H1 (cell line): Measurements from ENCODE around the gene OBSCN.

ENCODE experiments used
- CREB1 ChIP-seq: IDR thresholded peaks from 2 replicates; pipeline ENCODE4 v1.6.1; 2012; ENCODE audit warnings: inconsistent platforms
- EP300 ChIP-seq, 2 experiments: IDR thresholded peaks; 1 replicate in 1 of 2; 2 replicates in 1 of 2; pipeline ENCODE4 v1.6.1; 2011 to 2012; ENCODE audit warnings: low read depth in 2 of 2, low read length in 2 of 2, mild to moderate bottlenecking in 2 of 2, borderline replicate concordance in 1 of 2, inconsistent platforms in 1 of 2, moderate library complexity in 1 of 2
- EZH2 ChIP-seq: fragments of 200-600 bp; sonication (generic); IDR thresholded peaks from 2 replicates; pipeline ENCODE4 v1.7.1; 2012; ENCODE audit warnings: low read depth, mild to moderate bottlenecking, moderate library complexity, low read length, inconsistent platforms; ENCODE audit not compliant: severe bottlenecking
- GABPA ChIP-seq: IDR thresholded peaks from 2 replicates; pipeline ENCODE4 v1.6.1; 2011; ENCODE audit warnings: mild to moderate bottlenecking, low read length, moderate library complexity, borderline replicate concordance; ENCODE audit not compliant: insufficient read depth
- HDAC2 ChIP-seq, 2 experiments: fragments of 300-600 bp in 1 of 2; sonication (generic) in 1 of 2; IDR thresholded peaks; 2 replicates each; pipeline ENCODE4 v1.6.1; 2011 to 2012; ENCODE audit warnings: low read depth in 2 of 2, low read length in 2 of 2, mild to moderate bottlenecking in 2 of 2, moderate library complexity in 2 of 2, borderline replicate concordance in 1 of 2, inconsistent platforms in 1 of 2
- POLR2A ChIP-seq, 2 experiments: IDR thresholded peaks; 1 replicate in 1 of 2; 2 replicates in 1 of 2; pipeline ENCODE4 v1.6.1; 2011; ENCODE audit warnings: low read depth in 2 of 2, low read length in 2 of 2, mild to moderate bottlenecking in 2 of 2; ENCODE audit errors: control extremely low read depth in 1 of 2
- RAD21 ChIP-seq, 2 experiments: IDR thresholded peaks in 1 of 2; conservative IDR thresholded peaks in 1 of 2; 2 replicates each; pipeline ENCODE4 v1.6.1; 2011; ENCODE audit warnings: low read depth in 2 of 2, low read length in 2 of 2, improper control_type of control experiment in 1 of 2, inconsistent platforms in 1 of 2, mild to moderate bottlenecking in 1 of 2, moderate library complexity in 1 of 2
- RBBP5 ChIP-seq: IDR thresholded peaks from 2 replicates; pipeline ENCODE4 v1.7.1; 2012; ENCODE audit warnings: low read depth, mild to moderate bottlenecking, inconsistent platforms, low read length, moderate library complexity, borderline replicate concordance
- RNF2 ChIP-seq: fragments of 200-900, 300-1000 bp; sonication (generic); IDR thresholded peaks from 2 replicates; pipeline ENCODE4 v1.7.1; 2016; ENCODE audit warnings: borderline replicate concordance, low read depth, mild to moderate bottlenecking, antibody characterized with exemption, low read length; ENCODE audit not compliant: poor library complexity, severe bottlenecking; ENCODE audit errors: missing control alignments
- SIN3A ChIP-seq, 2 experiments: IDR thresholded peaks in 1 of 2; conservative IDR thresholded peaks in 1 of 2; 2 replicates each; pipeline ENCODE4 v1.6.1; 2011 to 2012; ENCODE audit warnings: low read length in 2 of 2, improper control_type of control experiment in 1 of 2, low read depth in 1 of 2, mild to moderate bottlenecking in 1 of 2
- SP4 ChIP-seq: IDR thresholded peaks from 2 replicates; pipeline ENCODE4 v1.6.1; 2012; ENCODE audit warnings: low read length, inconsistent platforms
- SUZ12 ChIP-seq: fragments of 200-600 bp; sonication (generic); IDR thresholded peaks from 2 replicates; pipeline ENCODE4 v1.6.1; 2012; ENCODE audit warnings: mild to moderate bottlenecking, inconsistent platforms, low read length, moderate library complexity, mixed read lengths
- TF ChIP-seq, protein P1 (sequence below), 3 experiments: IDR thresholded peaks; 1 replicate in 2 of 3; 2 replicates in 1 of 3; pipeline versions ENCODE4 v1.5.1 to v1.6.1; 2011; ENCODE audit warnings: low read length in 3 of 3, mild to moderate bottlenecking in 3 of 3, inconsistent platforms in 2 of 3, low read depth in 1 of 3, moderate library complexity in 1 of 3; ENCODE audit not compliant: insufficient read depth in 1 of 3; ENCODE audit errors: control extremely low read depth in 1 of 3
- TF ChIP-seq, protein P2 (sequence below): IDR thresholded peaks from 2 replicates; pipeline ENCODE4 v1.6.1; 2012; ENCODE audit warnings: inconsistent platforms

DNA sequence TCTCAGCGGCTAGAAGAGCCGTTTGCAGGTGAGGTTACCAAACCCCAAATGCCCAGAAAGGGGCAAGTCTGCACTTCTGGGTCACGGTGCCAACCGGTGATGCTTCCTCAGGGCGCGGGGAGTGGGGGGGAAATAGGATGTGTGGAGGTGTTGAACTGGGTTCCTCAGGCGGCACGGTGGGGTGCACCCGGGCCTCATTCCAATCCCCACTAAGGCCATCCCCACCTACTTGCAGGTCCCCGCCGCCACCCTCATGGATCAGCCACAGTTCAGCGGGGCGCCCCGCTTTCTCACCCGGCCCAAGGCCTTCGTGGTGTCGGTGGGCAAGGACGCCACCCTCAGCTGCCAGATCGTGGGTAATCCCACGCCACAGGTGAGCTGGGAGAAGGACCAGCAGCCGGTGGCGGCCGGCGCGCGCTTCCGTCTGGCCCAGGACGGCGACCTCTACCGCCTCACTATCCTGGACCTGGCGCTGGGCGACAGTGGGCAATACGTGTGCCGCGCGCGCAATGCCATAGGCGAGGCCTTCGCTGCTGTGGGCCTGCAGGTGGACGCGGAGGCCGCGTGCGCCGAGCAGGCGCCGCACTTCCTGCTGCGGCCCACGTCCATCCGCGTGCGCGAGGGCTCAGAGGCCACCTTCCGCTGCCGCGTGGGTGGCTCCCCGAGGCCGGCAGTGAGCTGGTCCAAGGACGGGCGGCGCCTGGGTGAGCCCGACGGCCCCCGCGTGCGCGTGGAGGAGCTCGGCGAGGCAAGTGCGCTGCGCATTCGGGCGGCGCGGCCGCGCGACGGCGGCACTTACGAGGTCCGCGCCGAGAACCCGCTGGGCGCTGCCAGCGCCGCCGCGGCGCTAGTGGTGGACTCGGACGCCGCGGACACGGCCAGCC is 3.9 kb downstream of the OBSCN start:
- TF ChIP-seq SUZ12, result no peak
- TF ChIP-seq EZH2, result peak; percentile 37
- TF ChIP-seq RAD21 (IDR thresholded peaks at IDR 0.05 in 1 of 2, conservative IDR thresholded peaks at IDR 0.05 in 1 of 2; ENCODE audit: low read depth in 2 of 2, low read length in 2 of 2), result no peak
- no peak for TF ChIP-seq CREB1
- TF ChIP-seq POLR2A (IDR thresholded peaks at IDR 0.05; ENCODE audit: control extremely low read depth in 1 of 2, low read depth in 2 of 2, low read length in 2 of 2), result no peak
- TF ChIP-seq, protein P1, sequence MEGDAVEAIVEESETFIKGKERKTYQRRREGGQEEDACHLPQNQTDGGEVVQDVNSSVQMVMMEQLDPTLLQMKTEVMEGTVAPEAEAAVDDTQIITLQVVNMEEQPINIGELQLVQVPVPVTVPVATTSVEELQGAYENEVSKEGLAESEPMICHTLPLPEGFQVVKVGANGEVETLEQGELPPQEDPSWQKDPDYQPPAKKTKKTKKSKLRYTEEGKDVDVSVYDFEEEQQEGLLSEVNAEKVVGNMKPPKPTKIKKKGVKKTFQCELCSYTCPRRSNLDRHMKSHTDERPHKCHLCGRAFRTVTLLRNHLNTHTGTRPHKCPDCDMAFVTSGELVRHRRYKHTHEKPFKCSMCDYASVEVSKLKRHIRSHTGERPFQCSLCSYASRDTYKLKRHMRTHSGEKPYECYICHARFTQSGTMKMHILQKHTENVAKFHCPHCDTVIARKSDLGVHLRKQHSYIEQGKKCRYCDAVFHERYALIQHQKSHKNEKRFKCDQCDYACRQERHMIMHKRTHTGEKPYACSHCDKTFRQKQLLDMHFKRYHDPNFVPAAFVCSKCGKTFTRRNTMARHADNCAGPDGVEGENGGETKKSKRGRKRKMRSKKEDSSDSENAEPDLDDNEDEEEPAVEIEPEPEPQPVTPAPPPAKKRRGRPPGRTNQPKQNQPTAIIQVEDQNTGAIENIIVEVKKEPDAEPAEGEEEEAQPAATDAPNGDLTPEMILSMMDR (IDR thresholded peaks at IDR 0.05; ENCODE audit: control extremely low read depth in 1 of 3, insufficient read depth in 1 of 3, low read depth in 1 of 3, low read length in 3 of 3), result no peak
- TF ChIP-seq HDAC2 (IDR thresholded peaks at IDR 0.05; ENCODE audit: borderline replicate concordance in 1 of 2, low read depth in 2 of 2, low read length in 2 of 2), result no peak
- no peak for TF ChIP-seq RNF2
- TF ChIP-seq EP300 (IDR thresholded peaks at IDR 0.05; ENCODE audit: borderline replicate concordance in 1 of 2, low read depth in 2 of 2, low read length in 2 of 2), result no peak
- TF ChIP-seq, protein P2, sequence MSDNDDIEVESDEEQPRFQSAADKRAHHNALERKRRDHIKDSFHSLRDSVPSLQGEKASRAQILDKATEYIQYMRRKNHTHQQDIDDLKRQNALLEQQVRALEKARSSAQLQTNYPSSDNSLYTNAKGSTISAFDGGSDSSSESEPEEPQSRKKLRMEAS, result peak; percentile 45
- TF ChIP-seq GABPA, result no peak
- TF ChIP-seq RBBP5, result no peak
- 0 out of 4 replicates have a peak, but pooled peaks of 1 of the 2 experiments have one; percentile 11 for TF ChIP-seq SIN3A (conservative IDR thresholded peaks at IDR 0.05 in 1 of 2, IDR thresholded peaks at IDR 0.05 in 1 of 2; ENCODE audit: low read depth in 1 of 2, low read length in 2 of 2)
- TF ChIP-seq SP4, result no peak
